ENCODE results near the gene KCNN3. TPM values are rescaled to one million over a fixed set of nuclear protein-coding genes. Genes with fewer than 3 reads are reported as not detected.

The KCNN3 gene
- total RNA-seq, 1 experiment from 2014 or later: not detected

GRCh38 chr1:154838461-154838860, 31.6 kb downstream of the KCNN3 start:
- TF ChIP-seq, protein P1, sequence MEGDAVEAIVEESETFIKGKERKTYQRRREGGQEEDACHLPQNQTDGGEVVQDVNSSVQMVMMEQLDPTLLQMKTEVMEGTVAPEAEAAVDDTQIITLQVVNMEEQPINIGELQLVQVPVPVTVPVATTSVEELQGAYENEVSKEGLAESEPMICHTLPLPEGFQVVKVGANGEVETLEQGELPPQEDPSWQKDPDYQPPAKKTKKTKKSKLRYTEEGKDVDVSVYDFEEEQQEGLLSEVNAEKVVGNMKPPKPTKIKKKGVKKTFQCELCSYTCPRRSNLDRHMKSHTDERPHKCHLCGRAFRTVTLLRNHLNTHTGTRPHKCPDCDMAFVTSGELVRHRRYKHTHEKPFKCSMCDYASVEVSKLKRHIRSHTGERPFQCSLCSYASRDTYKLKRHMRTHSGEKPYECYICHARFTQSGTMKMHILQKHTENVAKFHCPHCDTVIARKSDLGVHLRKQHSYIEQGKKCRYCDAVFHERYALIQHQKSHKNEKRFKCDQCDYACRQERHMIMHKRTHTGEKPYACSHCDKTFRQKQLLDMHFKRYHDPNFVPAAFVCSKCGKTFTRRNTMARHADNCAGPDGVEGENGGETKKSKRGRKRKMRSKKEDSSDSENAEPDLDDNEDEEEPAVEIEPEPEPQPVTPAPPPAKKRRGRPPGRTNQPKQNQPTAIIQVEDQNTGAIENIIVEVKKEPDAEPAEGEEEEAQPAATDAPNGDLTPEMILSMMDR (IDR thresholded peaks at IDR 0.05; ENCODE audit: unreplicated experiment): no peak
- Mint-ChIP-seq H3K27me3 (ENCODE audit: unreplicated experiment) (peaks cover 93% of the 10 kb centered on the region), H3K9me3 (ENCODE audit: low read depth, unreplicated experiment) (no peaks in the 10 kb centered on the region), H3K27ac (ENCODE audit: unreplicated experiment) (no peak overlapping the region), H3K4me3 (ENCODE audit: low read depth, unreplicated experiment) (no peak overlapping the region), H3K4me1 (ENCODE audit: low read depth, unreplicated experiment) (no peaks in the 10 kb centered on the region), H3K36me3 (ENCODE audit: insufficient read depth, unreplicated experiment) (no peaks in the 10 kb centered on the region)
- CTCF ChIA-PET: interaction anchor here (1.0 to 1.3 kb wide), 3 partner anchors 11 to 72 kb away, joined by 3 to 4 read pairs (median 3); no protein-coding TSS in a partner anchor
- intact Hi-C loops (cut with micrococcal nuclease; ENCODE audit: unreplicated experiment): no loop called here
- no TSS peak for BruUV-seq (replicated peaks)
- no peak for DNase-seq

DNA sequence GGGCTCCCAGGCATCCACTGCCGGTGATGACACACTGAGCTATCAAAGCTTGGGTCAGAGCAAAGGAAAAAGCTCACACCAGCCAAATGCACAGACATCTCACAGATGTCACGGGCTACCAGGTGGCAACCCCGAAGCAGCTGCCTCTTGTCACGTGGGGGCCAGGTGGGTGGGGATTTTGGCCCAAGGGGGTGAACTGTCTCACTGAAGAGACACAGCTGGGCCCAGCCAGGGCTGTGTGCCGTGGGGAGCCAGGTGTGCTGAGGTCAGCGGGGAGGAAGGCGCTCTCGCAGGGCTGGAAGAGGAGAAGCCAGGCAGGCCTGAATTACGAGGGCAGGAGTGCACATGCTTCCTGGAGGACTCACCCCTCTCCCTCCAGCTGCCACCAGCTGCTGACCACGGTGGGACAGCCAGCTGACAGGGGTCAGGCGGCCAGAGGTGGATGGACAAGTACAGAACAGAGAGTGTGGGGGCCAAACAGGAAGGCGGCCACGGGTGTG, 32.4 kb downstream of the KCNN3 start:
- CTCF ChIA-PET: interaction anchor here (0.6 to 1.3 kb wide), 6 partner anchors 10 to 191 kb away, joined by 3 to 11 read pairs (median 4); no protein-coding TSS in a partner anchor
- no peak overlapping the region for H3K4me3 Mint-ChIP-seq (ENCODE audit: low read depth, unreplicated experiment)

GRCh38 chr1:154837034-154837671, 32.9 kb downstream of the KCNN3 start:
- H3K9me3 Mint-ChIP-seq (ENCODE audit: low read depth, unreplicated experiment): no peaks in the 10 kb centered on the region
- H3K36me3 Mint-ChIP-seq (ENCODE audit: insufficient read depth, unreplicated experiment): no peaks in the 10 kb centered on the region
- intact Hi-C loops (cut with micrococcal nuclease; ENCODE audit: unreplicated experiment): no loop called here
- peaks cover 93% of the 10 kb centered on the region for H3K27me3 Mint-ChIP-seq (ENCODE audit: unreplicated experiment)
- no peak overlapping the region for H3K4me3 Mint-ChIP-seq (ENCODE audit: low read depth, unreplicated experiment)
- DNase-seq: no peak
- no peaks in the 10 kb centered on the region for H3K4me1 Mint-ChIP-seq (ENCODE audit: low read depth, unreplicated experiment)
- H3K27ac Mint-ChIP-seq (ENCODE audit: unreplicated experiment): no peak overlapping the region
- CTCF ChIA-PET: interaction anchor here (0.6 to 1.3 kb wide), 5 partner anchors 9 to 191 kb away, joined by 3 to 11 read pairs (median 4); no protein-coding TSS in a partner anchor
- TF ChIP-seq, protein P1 (IDR thresholded peaks at IDR 0.05; ENCODE audit: unreplicated experiment): no peak
- no TSS peak for BruUV-seq (replicated peaks)

More for the DNA sequence above, 32.4 kb downstream of the KCNN3 start:
- TF ChIP-seq, protein P1 (IDR thresholded peaks at IDR 0.05; ENCODE audit: unreplicated experiment): no peak
- no TSS peak for BruUV-seq (replicated peaks)
- DNase-seq: no peak
- Mint-ChIP-seq H3K36me3 (ENCODE audit: insufficient read depth, unreplicated experiment) (no peaks in the 10 kb centered on the region), H3K27ac (ENCODE audit: unreplicated experiment) (no peak overlapping the region), H3K9me3 (ENCODE audit: low read depth, unreplicated experiment) (no peaks in the 10 kb centered on the region), H3K4me1 (ENCODE audit: low read depth, unreplicated experiment) (no peaks in the 10 kb centered on the region), H3K27me3 (ENCODE audit: unreplicated experiment) (peaks cover 93% of the 10 kb centered on the region)
- intact Hi-C loops (cut with micrococcal nuclease; ENCODE audit: unreplicated experiment): no loop called here

GRCh38 chr1:154835531-154836324, 34.4 kb downstream of the KCNN3 start:
- H3K9me3 Mint-ChIP-seq (ENCODE audit: low read depth, unreplicated experiment): no peaks in the 10 kb centered on the region
- no TSS peak for BruUV-seq (replicated peaks)
- no peaks in the 10 kb centered on the region for H3K36me3 Mint-ChIP-seq (ENCODE audit: insufficient read depth, unreplicated experiment)
- intact Hi-C loops (cut with micrococcal nuclease; ENCODE audit: unreplicated experiment): no loop called here
- CTCF ChIA-PET: no interaction called here
- H3K27ac Mint-ChIP-seq (ENCODE audit: unreplicated experiment): no peak overlapping the region
- TF ChIP-seq, protein P1 (IDR thresholded peaks at IDR 0.05; ENCODE audit: unreplicated experiment): no peak
- no peak for DNase-seq
- H3K4me1 Mint-ChIP-seq (ENCODE audit: low read depth, unreplicated experiment): no peaks in the 10 kb centered on the region
- peaks cover 100% of the 10 kb centered on the region for H3K27me3 Mint-ChIP-seq (ENCODE audit: unreplicated experiment)
- no peak overlapping the region for H3K4me3 Mint-ChIP-seq (ENCODE audit: low read depth, unreplicated experiment)
